Natural killer cell (primary cell): Measurements from ENCODE around the gene DDX24. TPM values are rescaled to one million over a fixed set of nuclear protein-coding genes. Genes with fewer than 3 reads are reported as not detected.

ENCODE experiments used
- ATAC-seq, 3 donors: fragments of 150-1000 bp in 2 of 3; fragments of 200-7000 bp in 1 of 3; cut with Tn5 transposase; 1 replicate in 1 of 3; 2 replicates in 2 of 3; pipeline ENCODE4 v1.10.0; 2021; ENCODE audit warnings: mild to moderate bottlenecking in 2 of 3, moderate library complexity in 2 of 3
- DNase-seq, 2 donors: peaks; one replicate each; pipeline versions ENCODE4 v3.0.0 to v3.0.0-alpha.2; 2013 to 2021; ENCODE audit warnings: mixed read lengths in 1 of 2
- H3K27ac ChIP-seq: one replicate; pipeline ENCODE4 v1.5.1; 2013; ENCODE audit warnings: mild to moderate bottlenecking, low read length
- H3K27me3 ChIP-seq: one replicate; pipeline ENCODE4 v1.6.1; 2013; ENCODE audit warnings: low read length; ENCODE audit not compliant: control insufficient read depth, insufficient read depth
- H3K36me3 ChIP-seq: one replicate; pipeline ENCODE4 v1.6.1; 2013; ENCODE audit warnings: low read length; ENCODE audit not compliant: control insufficient read depth, insufficient read depth
- H3K4me1 ChIP-seq: one replicate; pipeline ENCODE4 v1.6.1; 2013; ENCODE audit warnings: low read length; ENCODE audit not compliant: control insufficient read depth, insufficient read depth
- H3K4me3 ChIP-seq: one replicate; pipeline ENCODE4 v1.5.1; 2013; ENCODE audit warnings: low read length
- H3K9me3 ChIP-seq: one replicate; pipeline ENCODE4 v1.6.1; 2013; ENCODE audit warnings: low read length; ENCODE audit not compliant: control insufficient read depth, insufficient read depth
- H3K27ac Mint-ChIP-seq, 2 donors: one replicate each; pipeline ENCODE4 v1.8.0; 2022; ENCODE audit warnings: mild to moderate bottlenecking in 2 of 2, mixed read lengths in 2 of 2, moderate library complexity in 1 of 2
- H3K27me3 Mint-ChIP-seq, 2 donors: one replicate each; pipeline ENCODE4 v1.8.0; 2022; ENCODE audit warnings: low read depth in 2 of 2, mixed read lengths in 2 of 2
- H3K36me3 Mint-ChIP-seq: one replicate; pipeline ENCODE4 v1.8.0; 2022; ENCODE audit warnings: mixed read lengths
- H3K4me1 Mint-ChIP-seq, 2 donors: one replicate each; pipeline ENCODE4 v1.8.0; 2022; ENCODE audit warnings: mixed read lengths in 2 of 2
- H3K4me3 Mint-ChIP-seq: one replicate; pipeline ENCODE4 v1.8.0; 2022; ENCODE audit warnings: mild to moderate bottlenecking, moderate library complexity, mixed read lengths
- H3K9me3 Mint-ChIP-seq, 2 donors: one replicate each; pipeline ENCODE4 v1.8.0; 2022; ENCODE audit warnings: mixed read lengths in 2 of 2
- WGBS: methylation state at CpG from one replicate; pipeline ENCODE4 v1.1.7; 2013; ENCODE audit warnings: missing lambda C conversion rate; ENCODE audit not compliant: insufficient coverage; 5-methylcytosine and 5-hydroxymethylcytosine counted together
- intact Hi-C: fragments of 100-400 bp; cut with micrococcal nuclease; formaldehyde crosslinking; loops from one replicate; pipeline ENCODE4 v1.14.2; 2022
- total RNA-seq, 4 donors: library from RNA; stranded (reverse); fragments of 120-200 nt in 1 of 4; gene quantifications; one replicate each; pipeline versions ENCODE4 v1.2.3 to v1.2.4, GENCODE V29; 2013 to 2022
- TF ChIP-seq, protein P1 (sequence below): fragments of 200-600 bp; IDR thresholded peaks from one replicate; pipeline ENCODE4 v1.8.0; 2022; ENCODE audit warnings: antibody characterized with exemption

DDX24 gene
- total RNA-seq, 3 donors from 2014 or later (not counting 1 experiment from before 2014, with no cell fraction given): 250 to 357 (median 296) TPM

DNA sequence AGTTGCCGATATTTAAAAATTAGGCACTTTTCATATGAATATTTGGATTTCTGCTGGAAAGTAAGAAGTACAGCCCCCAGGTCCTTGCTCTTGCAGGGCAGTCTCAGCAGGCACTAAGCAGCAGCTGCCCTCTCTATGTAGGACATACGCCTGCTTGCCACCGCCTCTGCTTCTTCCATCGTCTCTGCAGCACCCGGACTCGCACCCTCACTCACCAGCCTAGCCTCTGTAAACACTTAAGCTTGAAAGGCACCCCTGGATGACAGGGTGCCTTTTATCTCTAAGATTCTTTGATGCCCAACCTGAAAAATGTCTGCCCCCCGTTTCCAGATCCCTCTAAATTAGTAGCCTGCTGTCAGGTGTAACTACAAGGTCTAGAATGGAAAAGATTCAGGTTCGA, 35.9 kb downstream of the DDX24 start:
- Mint-ChIP-seq H3K4me1 (no peaks in the 10 kb centered on the region), H3K27ac (peak overlapping the region; percentile 9 to 62), H3K4me3 (no peak overlapping the region), H3K9me3 (no peaks in the 10 kb centered on the region), H3K27me3 (no peaks in the 10 kb centered on the region), H3K36me3 (peaks cover 17% of the 10 kb centered on the region)
- DNase-seq: no peak
- Histone ChIP-seq H3K4me3 (no peak overlapping the region), H3K4me1 (no peaks in the 10 kb centered on the region), H3K9me3 (no peaks in the 10 kb centered on the region), H3K27ac (no peak overlapping the region), H3K36me3 (peaks cover 37% of the 10 kb centered on the region), H3K27me3 (no peaks in the 10 kb centered on the region)
- no peak for ATAC-seq
- TF ChIP-seq, protein P1, sequence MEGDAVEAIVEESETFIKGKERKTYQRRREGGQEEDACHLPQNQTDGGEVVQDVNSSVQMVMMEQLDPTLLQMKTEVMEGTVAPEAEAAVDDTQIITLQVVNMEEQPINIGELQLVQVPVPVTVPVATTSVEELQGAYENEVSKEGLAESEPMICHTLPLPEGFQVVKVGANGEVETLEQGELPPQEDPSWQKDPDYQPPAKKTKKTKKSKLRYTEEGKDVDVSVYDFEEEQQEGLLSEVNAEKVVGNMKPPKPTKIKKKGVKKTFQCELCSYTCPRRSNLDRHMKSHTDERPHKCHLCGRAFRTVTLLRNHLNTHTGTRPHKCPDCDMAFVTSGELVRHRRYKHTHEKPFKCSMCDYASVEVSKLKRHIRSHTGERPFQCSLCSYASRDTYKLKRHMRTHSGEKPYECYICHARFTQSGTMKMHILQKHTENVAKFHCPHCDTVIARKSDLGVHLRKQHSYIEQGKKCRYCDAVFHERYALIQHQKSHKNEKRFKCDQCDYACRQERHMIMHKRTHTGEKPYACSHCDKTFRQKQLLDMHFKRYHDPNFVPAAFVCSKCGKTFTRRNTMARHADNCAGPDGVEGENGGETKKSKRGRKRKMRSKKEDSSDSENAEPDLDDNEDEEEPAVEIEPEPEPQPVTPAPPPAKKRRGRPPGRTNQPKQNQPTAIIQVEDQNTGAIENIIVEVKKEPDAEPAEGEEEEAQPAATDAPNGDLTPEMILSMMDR: no peak
- intact Hi-C loops: no loop called here
- WGBS: 98% methylated on average over 8 of the region's 8 CpGs

DNA sequence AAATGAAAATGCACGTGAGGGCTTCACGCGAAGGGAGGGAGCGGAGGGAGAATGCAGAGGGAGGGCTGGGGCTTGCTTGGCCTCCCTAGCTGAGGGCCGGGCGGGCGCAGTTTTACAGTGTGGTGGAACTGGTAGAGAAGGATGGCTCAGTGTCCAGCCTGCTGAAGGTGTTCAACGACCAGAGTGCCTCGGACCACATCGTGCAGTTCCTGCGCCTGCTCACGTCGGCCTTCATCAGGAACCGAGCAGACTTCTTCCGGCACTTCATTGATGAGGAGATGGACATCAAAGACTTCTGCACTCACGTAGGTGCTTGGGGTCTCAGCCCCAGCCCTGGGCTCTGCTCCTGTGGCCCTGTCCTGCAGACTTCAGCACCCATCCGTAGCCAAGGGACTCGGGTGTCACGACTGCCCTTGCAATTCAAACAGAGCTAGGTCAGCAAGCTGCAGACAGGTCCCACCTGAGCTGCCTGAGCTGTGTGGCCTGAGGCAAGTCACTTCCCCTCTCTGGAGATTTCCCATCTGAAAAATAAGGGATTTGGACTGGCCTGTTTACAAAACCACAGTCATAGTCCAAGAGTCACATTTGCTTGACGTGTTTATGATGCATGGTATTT, 36.4 kb downstream of the DDX24 start:
- no peaks in the 10 kb centered on the region for H3K4me1 ChIP-seq
- no peaks in the 10 kb centered on the region for H3K27me3 ChIP-seq
- Mint-ChIP-seq H3K9me3 (no peaks in the 10 kb centered on the region), H3K4me3 (no peak overlapping the region), H3K27ac (peak overlapping the region in 1 of 2 donors; percentile 9), H3K36me3 (peaks cover 15% of the 10 kb centered on the region), H3K4me1 (no peaks in the 10 kb centered on the region), H3K27me3 (no peaks in the 10 kb centered on the region)
- TF ChIP-seq, protein P1: no peak
- H3K36me3 ChIP-seq: peaks cover 32% of the 10 kb centered on the region
- DNase-seq (no peak), ATAC-seq (no peak)
- H3K9me3 ChIP-seq: no peaks in the 10 kb centered on the region
- H3K27ac ChIP-seq: no peak overlapping the region
- intact Hi-C loops: no loop called here
- no peak overlapping the region for H3K4me3 ChIP-seq
- WGBS: 95% methylated on average over 20 of the region's 20 CpGs

DNA sequence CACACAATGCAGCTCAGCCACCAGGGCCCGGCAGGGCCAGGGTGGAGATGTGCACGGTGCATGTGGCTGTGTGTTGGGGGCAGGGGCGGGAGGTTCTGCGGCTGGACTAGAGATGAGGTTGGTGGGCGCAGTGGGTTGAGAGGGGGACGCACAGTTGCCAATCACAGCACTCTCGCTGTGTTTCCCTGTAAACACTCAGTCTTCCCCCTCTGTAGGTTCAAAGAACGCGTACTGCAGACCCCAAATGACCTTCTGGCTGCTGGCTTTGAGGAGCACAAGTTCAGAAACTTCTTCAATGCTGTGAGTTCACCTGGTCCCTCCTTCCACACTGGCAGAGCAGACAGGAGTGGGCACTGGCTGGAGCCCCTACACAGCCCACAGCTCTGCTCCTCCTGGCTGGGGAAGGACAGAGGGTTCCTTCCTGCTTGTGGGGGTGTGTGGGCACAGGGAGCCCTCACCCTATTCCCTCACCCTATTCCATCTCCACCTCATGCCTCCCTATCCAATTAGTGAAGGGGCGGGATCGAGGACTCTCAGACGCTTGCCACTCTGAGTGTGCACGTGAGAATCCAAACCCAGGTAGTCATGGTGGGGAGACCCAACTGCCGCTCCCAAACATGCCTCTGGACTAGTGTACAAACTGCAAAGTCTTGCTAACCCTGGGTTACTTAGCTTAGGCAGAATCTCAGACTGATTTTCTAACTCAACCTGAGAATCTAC, 37.1 kb downstream of the DDX24 start:
- H3K4me1 ChIP-seq: no peaks in the 10 kb centered on the region
- intact Hi-C loops: no loop called here
- Mint-ChIP-seq H3K4me3 (no peak overlapping the region), H3K27me3 (no peaks in the 10 kb centered on the region), H3K9me3 (no peaks in the 10 kb centered on the region), H3K4me1 (no peaks in the 10 kb centered on the region), H3K36me3 (peaks cover 15% of the 10 kb centered on the region), H3K27ac (peak overlapping the region in 1 of 2 donors; percentile 47)
- no peak for DNase-seq
- ATAC-seq: peak in 1 of 3 donors; percentile 3
- H3K36me3 ChIP-seq: peaks cover 25% of the 10 kb centered on the region
- TF ChIP-seq, protein P1: no peak
- no peak overlapping the region for H3K27ac ChIP-seq
- WGBS: 96% methylated on average over 13 of the region's 14 CpGs
- no peaks in the 10 kb centered on the region for H3K27me3 ChIP-seq
- H3K9me3 ChIP-seq: no peaks in the 10 kb centered on the region
- no peak overlapping the region for H3K4me3 ChIP-seq
